NCI-H1694 treated with DMSO at 0.1 percent for 48 hours (cell line): Measurements from ENCODE around the gene PADI6.

Experiments used
- DNase-seq: peaks from one replicate; lab custom pipeline; 2025; lab: John Stamatoyannopoulos, UW

The PADI6 gene

GRCh38 chr1:17358557-17358956 lies 13.4 kb upstream of the PADI6 start:
- no peak for DNase-seq

DNA sequence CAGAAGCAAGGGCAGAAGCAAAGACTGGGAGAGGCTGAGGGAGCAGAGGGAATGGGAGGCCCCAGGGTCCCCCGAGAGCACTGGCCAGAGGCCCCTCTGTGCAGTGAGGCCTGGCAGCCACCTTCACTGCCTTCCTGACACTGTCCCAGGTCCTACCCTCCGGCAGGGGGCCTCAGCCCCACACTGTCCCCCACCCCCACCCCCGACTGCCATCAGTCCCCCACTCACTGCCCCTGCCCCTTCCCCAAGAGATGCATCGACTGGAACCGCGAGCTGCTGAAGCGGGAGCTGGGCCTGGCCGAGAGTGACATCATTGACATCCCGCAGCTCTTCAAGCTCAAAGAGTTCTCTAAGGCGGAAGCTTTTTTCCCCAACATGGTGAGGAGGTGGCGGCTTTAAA lies 13.0 kb upstream of the PADI6 start:
- DNase-seq: no peak

DNA sequence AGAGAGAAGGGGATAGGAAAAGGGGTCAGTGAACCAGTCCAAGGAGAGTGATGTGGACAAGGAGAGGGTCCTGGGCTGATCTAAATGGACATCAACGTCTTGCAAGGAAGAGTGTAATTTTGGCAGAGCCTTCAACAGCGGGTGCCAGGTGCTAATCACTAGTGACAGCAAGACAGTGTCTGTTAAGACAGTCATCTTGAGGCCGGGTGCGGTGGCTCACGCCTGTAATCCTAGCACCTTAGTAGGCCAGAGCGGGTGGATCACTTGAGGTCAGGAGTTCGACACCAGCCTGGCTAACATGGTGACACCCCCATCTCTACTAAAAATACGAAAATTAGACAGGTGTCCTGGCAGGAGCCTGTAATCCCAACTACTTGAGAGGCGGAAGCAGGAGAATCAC lies 12.2 kb upstream of the PADI6 start:
- no peak for DNase-seq

GRCh38 chr1:17360272-17360956 lies 11.6 kb upstream of the PADI6 start:
- DNase-seq: no peak

GRCh38 chr1:17361687-17362086 lies 10.3 kb upstream of the PADI6 start:
- DNase-seq: no peak

DNA sequence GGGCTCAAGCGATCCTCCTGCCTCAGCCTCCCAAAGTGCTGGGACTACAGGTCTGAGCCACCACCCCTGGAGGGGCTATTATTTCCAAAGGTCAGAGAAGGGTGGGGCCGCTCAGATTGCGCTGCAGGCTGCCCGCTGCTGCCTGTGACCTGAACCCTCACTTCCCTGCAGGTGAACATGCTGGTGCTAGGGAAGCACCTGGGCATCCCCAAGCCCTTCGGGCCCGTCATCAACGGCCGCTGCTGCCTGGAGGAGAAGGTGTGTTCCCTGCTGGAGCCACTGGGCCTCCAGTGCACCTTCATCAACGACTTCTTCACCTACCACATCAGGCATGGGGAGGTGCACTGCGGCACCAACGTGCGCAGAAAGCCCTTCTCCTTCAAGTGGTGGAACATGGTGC lies 8.6 kb upstream of the PADI6 start:
- no peak for DNase-seq

- DNase-seq: no peak
Observed at GRCh38 chr1:17363771-17364170, 8.2 kb upstream of the PADI6 start.

- no peak for DNase-seq
Observed at GRCh38 chr1:17365293-17365692, 6.7 kb upstream of the PADI6 start.

- DNase-seq: no peak
Observed at GRCh38 chr1:17369466-17369865, 2.5 kb upstream of the PADI6 start.

DNA sequence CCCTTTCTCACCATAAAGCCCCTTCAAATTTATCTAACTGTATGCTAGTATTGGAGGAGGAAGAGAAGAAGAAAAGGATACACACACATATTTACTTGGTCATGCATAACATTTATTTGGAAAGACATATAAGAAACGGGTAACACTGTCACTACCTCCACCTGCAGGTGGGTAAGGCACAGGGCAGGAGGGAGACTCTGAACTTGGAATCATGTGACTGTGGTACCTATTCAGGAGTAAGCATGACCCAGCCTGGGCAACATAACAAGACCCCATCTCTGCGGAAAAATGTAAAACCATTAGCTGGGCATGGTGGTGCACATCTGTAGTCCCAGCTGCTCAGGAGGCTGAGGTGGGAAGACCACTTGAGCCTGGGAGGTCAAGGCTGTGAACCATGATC lies 1.4 kb upstream of the PADI6 start:
- DNase-seq: peak; percentile 1

- no peak for DNase-seq
Observed at GRCh38 chr1:17372955-17373354, 959 bp downstream of the PADI6 start.

DNA sequence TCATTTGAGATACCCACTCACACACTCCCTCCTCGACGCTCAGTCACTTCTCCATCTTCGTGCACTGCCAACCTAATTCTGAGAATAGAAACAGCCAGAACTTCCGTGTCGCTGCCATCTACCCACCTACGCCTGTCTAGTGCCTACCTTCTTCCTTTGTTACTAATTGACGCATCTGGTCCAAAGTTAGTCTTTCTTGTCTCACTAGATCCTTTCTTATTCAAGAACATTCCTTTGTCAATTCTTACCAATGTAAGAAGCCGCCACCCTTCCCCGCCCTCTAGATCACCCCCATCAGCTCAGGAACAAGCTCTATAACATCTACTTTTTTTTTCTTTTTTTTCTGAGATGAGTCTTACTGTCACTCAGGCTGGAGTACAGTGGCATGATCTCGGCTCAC lies 3.7 kb downstream of the PADI6 start:
- DNase-seq: no peak

DNA sequence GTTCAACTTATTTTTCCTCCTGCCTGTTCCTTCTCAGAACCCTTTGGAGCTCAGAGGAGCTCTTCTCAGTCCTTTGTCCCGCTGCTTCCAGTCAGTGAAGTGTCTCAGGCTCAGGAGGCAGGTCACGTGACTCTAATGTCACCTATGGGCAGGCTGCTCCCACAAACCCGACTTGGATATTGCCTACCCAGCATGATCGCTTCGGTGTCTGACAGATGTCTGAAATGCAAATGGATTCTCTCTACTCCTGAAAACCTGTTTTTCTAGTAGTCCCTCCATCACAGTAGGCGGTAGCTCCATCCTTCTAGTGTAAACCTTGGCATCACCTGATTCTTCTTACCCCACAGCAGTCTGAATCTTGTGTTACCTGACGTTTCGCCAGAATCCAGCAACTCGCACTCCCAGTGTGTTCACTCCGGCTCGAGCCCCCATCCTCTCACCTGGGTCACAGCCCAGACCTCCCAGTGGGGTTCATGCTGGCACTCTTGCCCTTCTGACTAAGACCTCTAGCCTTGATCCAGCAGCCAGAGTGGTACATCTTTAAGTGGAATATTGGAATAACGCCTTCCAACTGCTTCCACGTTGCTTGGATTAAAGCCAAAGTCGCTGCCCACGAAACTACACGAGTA lies 5.4 kb downstream of the PADI6 start:
- DNase-seq: no peak

- no peak for DNase-seq
Observed at GRCh38 chr1:17381161-17381560, 9.2 kb downstream of the PADI6 start.

DNA sequence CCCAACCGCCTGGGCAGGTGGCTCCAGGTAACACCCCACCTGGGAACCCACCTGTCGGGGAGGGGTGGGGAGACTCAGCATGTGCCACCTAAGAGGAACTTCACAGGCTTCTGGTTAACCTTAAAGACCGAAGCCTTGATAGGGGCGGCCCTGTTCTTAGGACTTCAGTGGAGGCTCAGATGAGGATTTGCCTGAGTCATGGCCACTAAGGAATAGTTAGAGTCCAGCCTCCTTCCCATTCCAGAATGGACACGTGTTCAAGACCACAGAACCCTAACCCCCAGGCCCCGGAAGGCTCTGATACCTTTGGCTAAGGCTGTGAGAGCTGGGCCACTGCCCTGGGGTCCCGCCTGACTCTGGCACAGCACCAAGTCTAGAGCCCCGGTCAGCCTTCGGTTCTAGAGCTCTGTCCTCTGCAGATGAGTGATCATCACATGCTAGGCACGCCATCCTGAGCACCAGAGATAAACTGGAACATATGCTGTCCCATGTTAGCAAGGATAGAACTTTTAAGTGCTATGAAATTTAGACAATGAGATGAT lies 20.3 kb downstream of the PADI6 start:
- no peak for DNase-seq

GRCh38 chr1:17393230-17393629 lies 21.2 kb downstream of the PADI6 start:
- no peak for DNase-seq

GRCh38 chr1:17397910-17398695 lies 26.1 kb downstream of the PADI6 start:
- DNase-seq: no peak

DNA sequence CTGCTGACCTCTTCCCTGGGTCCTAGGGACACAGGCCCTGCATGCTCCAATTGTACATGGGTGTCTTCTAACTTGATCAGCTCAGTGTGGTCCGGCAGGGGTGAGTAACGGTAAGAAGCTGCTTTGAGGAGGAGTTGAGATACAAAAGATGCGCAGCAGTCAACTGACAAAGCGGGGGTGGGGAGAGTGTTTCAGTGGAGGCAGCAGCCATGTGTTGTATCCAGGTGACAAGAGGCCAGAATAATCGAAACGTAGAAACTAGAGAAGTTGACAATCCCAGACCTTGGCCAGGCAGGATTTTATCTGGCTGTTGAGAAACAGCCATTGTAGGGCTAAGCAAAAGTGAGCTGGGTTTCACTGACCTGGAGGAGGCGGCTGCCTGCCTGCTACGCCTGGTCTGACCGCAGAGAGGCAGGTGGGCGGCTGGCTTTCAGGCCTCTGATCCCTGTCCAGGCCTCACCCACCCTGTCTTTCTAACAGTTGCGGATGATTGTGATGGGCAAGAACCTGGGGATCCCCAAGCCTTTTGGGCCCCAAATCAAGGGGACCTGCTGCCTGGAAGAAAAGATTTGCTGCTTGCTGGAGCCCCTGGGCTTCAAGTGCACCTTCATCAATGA lies 28.8 kb downstream of the PADI6 start:
- DNase-seq: no peak

DNA sequence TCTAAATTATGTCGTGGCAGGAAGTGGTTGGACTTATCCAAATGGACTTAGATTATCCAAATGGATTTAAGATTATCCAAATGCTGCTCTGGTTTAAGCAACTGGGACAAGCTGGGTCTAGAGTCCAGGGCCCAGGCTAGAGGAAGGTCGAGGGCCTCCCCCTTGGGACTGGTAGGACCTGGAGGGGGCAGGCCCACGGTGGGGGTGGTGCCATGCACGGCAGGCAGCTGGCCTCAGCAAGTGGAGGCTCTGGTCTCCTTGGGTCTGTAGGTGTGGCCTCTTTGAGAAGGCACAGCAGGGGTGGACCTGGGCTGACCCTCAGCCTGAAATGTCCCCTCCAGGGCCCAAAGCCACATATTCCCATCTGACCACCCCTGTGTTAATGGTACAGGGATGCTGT lies 29.8 kb downstream of the PADI6 start:
- no peak for DNase-seq

DNA sequence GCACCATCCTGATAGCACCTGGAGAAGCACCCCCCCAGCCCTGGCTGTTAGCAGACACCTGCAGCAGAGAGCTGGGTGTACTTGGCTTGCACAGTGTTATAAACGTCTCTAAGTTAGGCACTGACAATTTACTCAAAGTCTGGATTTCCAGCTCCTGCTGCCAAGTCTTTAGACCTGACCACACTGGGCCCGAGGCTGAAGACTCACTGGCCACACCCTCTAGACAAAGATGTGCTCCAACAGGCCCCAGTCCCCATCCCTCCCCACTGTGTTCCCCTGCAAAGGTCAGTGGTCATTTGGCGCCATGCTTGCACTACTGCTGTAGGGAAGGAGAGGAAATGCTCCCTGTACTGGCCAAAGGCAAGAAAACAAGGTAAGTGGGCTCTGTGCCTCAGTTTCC lies 31.1 kb downstream of the PADI6 start:
- no peak for DNase-seq

GRCh38 chr1:17404034-17404684 lies 32.2 kb downstream of the PADI6 start:
- no peak for DNase-seq

DNA sequence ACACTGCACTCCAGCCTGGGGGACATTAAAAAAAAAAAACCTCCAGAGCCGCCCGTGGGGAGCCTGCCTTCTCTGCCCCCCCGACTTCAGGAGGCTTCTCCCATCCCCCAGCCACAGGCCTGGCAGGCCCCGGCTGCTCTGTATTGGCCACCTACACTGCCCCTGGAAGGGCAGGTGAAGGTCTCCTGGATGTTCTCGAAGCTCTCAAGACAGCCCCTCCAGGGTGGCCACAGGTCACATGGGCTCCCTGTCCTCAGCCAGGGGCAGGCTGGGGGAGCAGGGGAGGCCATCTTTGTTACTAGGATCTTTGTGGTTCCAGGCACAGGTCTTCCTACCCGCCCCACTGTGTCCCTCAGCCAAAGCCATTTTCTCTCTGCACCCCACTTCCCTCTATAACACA lies 32.8 kb downstream of the PADI6 start:
- no peak for DNase-seq
